ENCODE data around the gene TBCCD1.

The TBCCD1 gene

DNA sequence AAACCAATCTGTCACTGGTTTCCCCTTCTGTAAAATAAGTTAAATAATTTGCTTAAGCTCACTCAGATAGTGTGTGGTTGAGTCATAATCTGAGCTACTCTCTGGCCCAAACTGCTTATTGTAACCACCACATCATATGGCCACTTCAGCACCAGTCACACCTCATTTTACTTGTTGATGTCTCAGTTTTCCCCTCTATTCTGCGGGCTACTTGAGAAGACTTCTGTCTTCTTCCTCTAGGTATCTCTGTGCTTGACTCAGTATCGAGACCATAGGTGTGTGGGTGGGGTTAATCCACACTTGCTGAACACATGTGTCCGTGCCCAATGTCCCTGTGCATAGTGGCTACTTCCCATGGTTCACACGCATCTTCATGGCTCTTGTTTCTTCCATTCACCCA, 55.9 kb downstream of the TBCCD1 start:
- TF ChIP-seq CEBPB (IDR thresholded peaks at IDR 0.05) (no peak), CREB1 (IDR thresholded peaks at IDR 0.05; ENCODE audit: low read depth) (no peak), TEAD4 (IDR thresholded peaks at IDR 0.05) (no peak), ZBTB7A (IDR thresholded peaks at IDR 0.05; ENCODE audit: low read depth) (no peak), EP300 (IDR thresholded peaks at IDR 0.05; ENCODE audit: borderline replicate concordance) (no peak), NFIC (IDR thresholded peaks at IDR 0.05) (no peak), YY1 (IDR thresholded peaks at IDR 0.05; ENCODE audit: low read depth) (no peak), EGR1 (IDR thresholded peaks at IDR 0.05) (no peak), RAD21 (IDR thresholded peaks at IDR 0.05; ENCODE audit: low read depth) (no peak), FOXM1 (IDR thresholded peaks at IDR 0.05; ENCODE audit: borderline replicate concordance, low read depth) (no peak)
- TF ChIP-seq, protein P1, sequence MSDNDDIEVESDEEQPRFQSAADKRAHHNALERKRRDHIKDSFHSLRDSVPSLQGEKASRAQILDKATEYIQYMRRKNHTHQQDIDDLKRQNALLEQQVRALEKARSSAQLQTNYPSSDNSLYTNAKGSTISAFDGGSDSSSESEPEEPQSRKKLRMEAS (IDR thresholded peaks at IDR 0.05) = no peak
- TF ChIP-seq, protein P2, sequence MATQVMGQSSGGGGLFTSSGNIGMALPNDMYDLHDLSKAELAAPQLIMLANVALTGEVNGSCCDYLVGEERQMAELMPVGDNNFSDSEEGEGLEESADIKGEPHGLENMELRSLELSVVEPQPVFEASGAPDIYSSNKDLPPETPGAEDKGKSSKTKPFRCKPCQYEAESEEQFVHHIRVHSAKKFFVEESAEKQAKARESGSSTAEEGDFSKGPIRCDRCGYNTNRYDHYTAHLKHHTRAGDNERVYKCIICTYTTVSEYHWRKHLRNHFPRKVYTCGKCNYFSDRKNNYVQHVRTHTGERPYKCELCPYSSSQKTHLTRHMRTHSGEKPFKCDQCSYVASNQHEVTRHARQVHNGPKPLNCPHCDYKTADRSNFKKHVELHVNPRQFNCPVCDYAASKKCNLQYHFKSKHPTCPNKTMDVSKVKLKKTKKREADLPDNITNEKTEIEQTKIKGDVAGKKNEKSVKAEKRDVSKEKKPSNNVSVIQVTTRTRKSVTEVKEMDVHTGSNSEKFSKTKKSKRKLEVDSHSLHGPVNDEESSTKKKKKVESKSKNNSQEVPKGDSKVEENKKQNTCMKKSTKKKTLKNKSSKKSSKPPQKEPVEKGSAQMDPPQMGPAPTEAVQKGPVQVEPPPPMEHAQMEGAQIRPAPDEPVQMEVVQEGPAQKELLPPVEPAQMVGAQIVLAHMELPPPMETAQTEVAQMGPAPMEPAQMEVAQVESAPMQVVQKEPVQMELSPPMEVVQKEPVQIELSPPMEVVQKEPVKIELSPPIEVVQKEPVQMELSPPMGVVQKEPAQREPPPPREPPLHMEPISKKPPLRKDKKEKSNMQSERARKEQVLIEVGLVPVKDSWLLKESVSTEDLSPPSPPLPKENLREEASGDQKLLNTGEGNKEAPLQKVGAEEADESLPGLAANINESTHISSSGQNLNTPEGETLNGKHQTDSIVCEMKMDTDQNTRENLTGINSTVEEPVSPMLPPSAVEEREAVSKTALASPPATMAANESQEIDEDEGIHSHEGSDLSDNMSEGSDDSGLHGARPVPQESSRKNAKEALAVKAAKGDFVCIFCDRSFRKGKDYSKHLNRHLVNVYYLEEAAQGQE (IDR thresholded peaks at IDR 0.05; ENCODE audit: low read depth) = no peak
- TF ChIP-seq, protein P3, sequence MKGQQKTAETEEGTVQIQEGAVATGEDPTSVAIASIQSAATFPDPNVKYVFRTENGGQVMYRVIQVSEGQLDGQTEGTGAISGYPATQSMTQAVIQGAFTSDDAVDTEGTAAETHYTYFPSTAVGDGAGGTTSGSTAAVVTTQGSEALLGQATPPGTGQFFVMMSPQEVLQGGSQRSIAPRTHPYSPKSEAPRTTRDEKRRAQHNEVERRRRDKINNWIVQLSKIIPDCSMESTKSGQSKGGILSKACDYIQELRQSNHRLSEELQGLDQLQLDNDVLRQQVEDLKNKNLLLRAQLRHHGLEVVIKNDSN (IDR thresholded peaks at IDR 0.05) = no peak

DNA sequence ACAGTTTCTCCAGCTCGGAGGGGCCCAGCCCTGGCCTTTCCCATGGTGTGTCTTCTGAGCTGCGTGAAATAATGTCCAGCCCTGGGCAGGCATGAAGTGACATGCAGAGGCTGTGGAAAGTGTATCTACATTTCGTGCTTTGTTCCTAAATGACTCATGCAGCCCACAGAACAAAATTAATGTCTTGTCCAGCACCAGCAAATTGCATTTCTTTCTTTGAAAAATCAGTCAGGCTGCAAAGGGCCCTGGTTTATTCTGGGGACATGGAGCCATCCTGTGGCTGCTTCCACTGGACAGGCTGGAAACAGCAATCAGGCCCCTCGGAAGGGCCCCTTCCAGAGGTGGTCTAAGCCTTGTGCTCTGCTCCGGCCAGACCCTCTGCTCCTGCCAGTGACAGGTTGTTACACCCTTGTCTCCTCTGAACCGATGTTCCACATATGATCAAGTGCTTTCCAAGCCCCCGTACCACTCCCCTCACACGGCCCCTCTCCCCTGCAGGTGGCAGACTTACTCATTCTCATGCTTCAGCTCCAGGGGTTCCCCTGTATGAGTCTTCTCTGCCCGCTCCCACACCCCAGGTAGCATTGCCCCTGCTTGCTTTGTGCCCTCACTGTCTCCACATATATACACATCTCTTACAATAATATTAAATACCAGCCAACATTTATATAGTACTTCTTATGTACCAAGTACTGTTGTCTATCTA, 56.6 kb downstream of the TBCCD1 start:
- TF ChIP-seq RAD21 (IDR thresholded peaks at IDR 0.05; ENCODE audit: low read depth) = 0 out of 2 replicates have a peak, but pooled peaks have one; percentile 2
- TF ChIP-seq EGR1 (IDR thresholded peaks at IDR 0.05) = no peak

DNA sequence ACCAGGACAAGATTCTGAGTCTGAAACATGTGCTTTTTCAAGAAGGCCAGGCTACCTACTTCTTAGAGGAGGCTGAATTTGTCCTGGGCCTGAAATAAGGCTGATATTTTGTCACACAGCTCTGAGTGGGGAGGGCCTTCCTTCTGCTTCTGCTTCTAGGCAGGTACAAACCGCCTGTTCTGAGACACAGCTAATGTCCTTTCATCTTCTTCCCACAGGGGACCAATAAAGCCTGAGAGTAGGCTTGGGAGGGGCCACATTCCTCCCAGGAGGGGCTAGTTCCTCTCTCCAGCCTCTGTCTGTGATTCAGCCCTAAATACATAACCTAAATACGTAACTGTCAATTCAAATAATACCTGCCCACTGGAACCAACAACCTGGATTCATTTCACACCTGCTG, 57.7 kb downstream of the TBCCD1 start:
- no peak for TF ChIP-seq CREB1 (IDR thresholded peaks at IDR 0.05; ENCODE audit: low read depth)
- TF ChIP-seq YY1 (IDR thresholded peaks at IDR 0.05; ENCODE audit: low read depth) = no peak
- TF ChIP-seq, protein P2 (IDR thresholded peaks at IDR 0.05; ENCODE audit: low read depth) = no peak
- TF ChIP-seq, protein P1 (IDR thresholded peaks at IDR 0.05) = no peak
- TF ChIP-seq RAD21 (IDR thresholded peaks at IDR 0.05; ENCODE audit: low read depth) = no peak
- TF ChIP-seq TEAD4 (IDR thresholded peaks at IDR 0.05) = no peak
- no peak for TF ChIP-seq EGR1 (IDR thresholded peaks at IDR 0.05)
- TF ChIP-seq TCF12 (IDR thresholded peaks at IDR 0.05; ENCODE audit: low read depth) = no peak
- TF ChIP-seq EP300 (IDR thresholded peaks at IDR 0.05; ENCODE audit: borderline replicate concordance) = no peak
- no peak for TF ChIP-seq NFIC (IDR thresholded peaks at IDR 0.05)
- TF ChIP-seq FOXM1 (IDR thresholded peaks at IDR 0.05; ENCODE audit: borderline replicate concordance, low read depth) = no peak
- no peak for TF ChIP-seq TAF1 (IDR thresholded peaks at IDR 0.05; ENCODE audit: low read depth)
- TF ChIP-seq, protein P3 (IDR thresholded peaks at IDR 0.05) = no peak
- TF ChIP-seq ZBTB7A (IDR thresholded peaks at IDR 0.05; ENCODE audit: low read depth) = no peak
- no peak for TF ChIP-seq CEBPB (IDR thresholded peaks at IDR 0.05)

DNA sequence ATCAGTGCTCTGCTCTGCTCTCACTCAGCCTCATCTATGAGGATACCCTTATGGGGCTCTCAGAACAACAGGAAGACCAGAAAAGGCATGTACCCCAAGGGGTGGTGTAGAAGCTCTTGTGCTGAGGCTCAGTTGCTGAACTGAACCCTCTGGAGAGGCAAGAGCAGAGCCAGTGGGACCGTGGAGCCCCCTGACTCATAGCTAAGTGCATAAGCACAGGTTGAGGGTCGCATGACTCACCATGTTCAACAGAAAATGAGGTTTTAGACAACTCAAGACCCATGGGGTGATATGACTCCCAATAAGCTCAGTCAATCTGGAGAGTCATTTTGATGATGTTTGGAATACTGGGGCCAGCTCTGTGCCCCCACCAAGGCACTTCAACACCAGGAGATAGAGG, 60.3 kb downstream of the TBCCD1 start:
- no peak for TF ChIP-seq TCF12 (IDR thresholded peaks at IDR 0.05; ENCODE audit: low read depth)
- TF ChIP-seq CREB1 (IDR thresholded peaks at IDR 0.05; ENCODE audit: low read depth) = no peak
- TF ChIP-seq, protein P3 (IDR thresholded peaks at IDR 0.05) = no peak
- TF ChIP-seq YY1 (IDR thresholded peaks at IDR 0.05; ENCODE audit: low read depth) = no peak
- TF ChIP-seq TAF1 (IDR thresholded peaks at IDR 0.05; ENCODE audit: low read depth) = no peak
- TF ChIP-seq, protein P1 (IDR thresholded peaks at IDR 0.05) = no peak
- TF ChIP-seq RAD21 (IDR thresholded peaks at IDR 0.05; ENCODE audit: low read depth) = no peak
- TF ChIP-seq ZBTB7A (IDR thresholded peaks at IDR 0.05; ENCODE audit: low read depth) = no peak
- TF ChIP-seq EP300 (IDR thresholded peaks at IDR 0.05; ENCODE audit: borderline replicate concordance) = no peak
- TF ChIP-seq CEBPB (IDR thresholded peaks at IDR 0.05) = no peak

DNA sequence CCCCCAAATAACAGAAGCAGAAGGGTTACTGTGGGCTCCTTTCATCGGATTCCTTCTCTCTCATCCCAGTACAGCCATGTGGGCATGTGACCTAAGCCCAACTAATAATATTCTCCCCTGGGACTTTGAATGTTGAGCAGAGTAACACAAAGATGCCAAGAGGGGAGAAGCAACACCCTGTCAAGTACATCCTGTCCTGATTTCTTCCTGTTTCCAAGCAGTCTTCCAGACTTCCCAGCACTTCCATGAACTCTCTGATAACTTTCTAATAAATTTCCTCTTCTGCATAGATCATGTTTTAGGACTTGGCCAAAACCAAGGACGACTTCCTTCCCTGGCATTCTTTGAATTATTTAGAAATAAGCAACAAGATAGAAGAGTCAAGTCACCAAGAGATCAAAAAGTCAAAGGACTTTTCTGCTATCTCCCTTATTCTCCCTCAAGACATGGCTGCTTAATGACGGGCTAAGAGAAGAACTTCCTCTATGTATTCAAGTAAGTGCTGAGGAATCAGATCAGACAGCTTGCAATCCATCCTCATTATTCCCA, 60.9 kb downstream of the TBCCD1 start:
- TF ChIP-seq ZBTB7A (IDR thresholded peaks at IDR 0.05; ENCODE audit: low read depth) (no peak), CREB1 (IDR thresholded peaks at IDR 0.05; ENCODE audit: low read depth) (no peak), RAD21 (IDR thresholded peaks at IDR 0.05; ENCODE audit: low read depth) (no peak), CEBPB (IDR thresholded peaks at IDR 0.05) (no peak), TCF12 (IDR thresholded peaks at IDR 0.05; ENCODE audit: low read depth) (no peak), YY1 (IDR thresholded peaks at IDR 0.05; ENCODE audit: low read depth) (no peak), TAF1 (IDR thresholded peaks at IDR 0.05; ENCODE audit: low read depth) (no peak), EGR1 (IDR thresholded peaks at IDR 0.05) (no peak), TEAD4 (IDR thresholded peaks at IDR 0.05) (no peak), NFIC (IDR thresholded peaks at IDR 0.05) (no peak), EP300 (IDR thresholded peaks at IDR 0.05; ENCODE audit: borderline replicate concordance) (no peak), FOXM1 (IDR thresholded peaks at IDR 0.05; ENCODE audit: borderline replicate concordance, low read depth) (no peak)
- TF ChIP-seq, protein P2 (IDR thresholded peaks at IDR 0.05; ENCODE audit: low read depth) = no peak
- TF ChIP-seq, protein P3 (IDR thresholded peaks at IDR 0.05) = no peak
- TF ChIP-seq, protein P1 (IDR thresholded peaks at IDR 0.05) = no peak

Data from Ishikawa (cell line).